ENCODE data around the gene ZNF514. TPM values are rescaled to one million over a fixed set of nuclear protein-coding genes. Genes with fewer than 3 reads are reported as not detected.
"Not testable (repeated sequence)": the region's sequence is repeated elsewhere in the genome, so short reads cannot be mapped to it uniquely, and the experiment has no call there.

ZNF514 gene
- total RNA-seq, 1 donor, result 14.5 TPM

- Histone ChIP-seq H3K9me3 (ENCODE audit: low read depth, low read length) (no peaks in the 10 kb centered on the region), H3K4me2 (ENCODE audit: insufficient read depth, low read length) (no peak overlapping the region), H3K4me1 (ENCODE audit: insufficient read depth, low read length) (no peaks in the 10 kb centered on the region), H3K4me3 (ENCODE audit: insufficient read depth, low read length) (no peak overlapping the region), H3K79me2 (ENCODE audit: insufficient read depth, low read length) (no peaks in the 10 kb centered on the region), H2AFZ (ENCODE audit: low read length) (no peak overlapping the region), H3K27ac (ENCODE audit: low read depth, low read length) (no peak overlapping the region), H4K20me1 (ENCODE audit: insufficient read depth, low read length) (no peaks in the 10 kb centered on the region), H3K27me3 (ENCODE audit: insufficient read depth, low read length) (no peaks in the 10 kb centered on the region), H3K36me3 (ENCODE audit: insufficient read depth, low read length) (peaks cover 75% of the 10 kb centered on the region)
- no peak for TF ChIP-seq CTCF (IDR thresholded peaks at IDR 0.05; ENCODE audit: extremely low read depth, low read depth, low read length)
- no peak for DNase-seq (ENCODE audit: insufficient read length, low spot score, missing footprints)
Observed at GRCh38 chr2:95109260-95109659, 50.4 kb downstream of the ZNF514 start.

GRCh38 chr2:95106081-95106480 is 53.6 kb downstream of the ZNF514 start:
- H2AFZ ChIP-seq (ENCODE audit: low read length), result no peak overlapping the region
- H3K4me2 ChIP-seq (ENCODE audit: insufficient read depth, low read length), result no peak overlapping the region
- H3K4me1 ChIP-seq (ENCODE audit: insufficient read depth, low read length), result no peaks in the 10 kb centered on the region
- no peaks in the 10 kb centered on the region for H3K9me3 ChIP-seq (ENCODE audit: low read depth, low read length)
- H3K4me3 ChIP-seq (ENCODE audit: insufficient read depth, low read length), result no peak overlapping the region
- H3K79me2 ChIP-seq (ENCODE audit: insufficient read depth, low read length), result no peaks in the 10 kb centered on the region
- no peak for DNase-seq (ENCODE audit: insufficient read length, low spot score, missing footprints)
- no peaks in the 10 kb centered on the region for H4K20me1 ChIP-seq (ENCODE audit: insufficient read depth, low read length)
- no peak overlapping the region for H3K27ac ChIP-seq (ENCODE audit: low read depth, low read length)
- H3K36me3 ChIP-seq (ENCODE audit: insufficient read depth, low read length), result peaks cover 91% of the 10 kb centered on the region
- no peak for TF ChIP-seq CTCF (IDR thresholded peaks at IDR 0.05; ENCODE audit: extremely low read depth, low read depth, low read length)
- no peaks in the 10 kb centered on the region for H3K27me3 ChIP-seq (ENCODE audit: insufficient read depth, low read length)

GRCh38 chr2:95104606-95105005 is 55.0 kb downstream of the ZNF514 start:
- DNase-seq (ENCODE audit: insufficient read length, low spot score, missing footprints), result no peak
- no peak overlapping the region for H3K4me3 ChIP-seq (ENCODE audit: insufficient read depth, low read length)
- no peaks in the 10 kb centered on the region for H4K20me1 ChIP-seq (ENCODE audit: insufficient read depth, low read length)
- H3K4me2 ChIP-seq (ENCODE audit: insufficient read depth, low read length), result no peak overlapping the region
- H3K36me3 ChIP-seq (ENCODE audit: insufficient read depth, low read length), result peaks cover 93% of the 10 kb centered on the region
- H3K79me2 ChIP-seq (ENCODE audit: insufficient read depth, low read length), result peaks cover 2% of the 10 kb centered on the region
- no peak overlapping the region for H3K27ac ChIP-seq (ENCODE audit: low read depth, low read length)
- H3K9me3 ChIP-seq (ENCODE audit: low read depth, low read length), result no peaks in the 10 kb centered on the region
- no peak overlapping the region for H2AFZ ChIP-seq (ENCODE audit: low read length)
- H3K27me3 ChIP-seq (ENCODE audit: insufficient read depth, low read length), result no peaks in the 10 kb centered on the region
- no peaks in the 10 kb centered on the region for H3K4me1 ChIP-seq (ENCODE audit: insufficient read depth, low read length)
- no peak for TF ChIP-seq CTCF (IDR thresholded peaks at IDR 0.05; ENCODE audit: extremely low read depth, low read depth, low read length)

DNA sequence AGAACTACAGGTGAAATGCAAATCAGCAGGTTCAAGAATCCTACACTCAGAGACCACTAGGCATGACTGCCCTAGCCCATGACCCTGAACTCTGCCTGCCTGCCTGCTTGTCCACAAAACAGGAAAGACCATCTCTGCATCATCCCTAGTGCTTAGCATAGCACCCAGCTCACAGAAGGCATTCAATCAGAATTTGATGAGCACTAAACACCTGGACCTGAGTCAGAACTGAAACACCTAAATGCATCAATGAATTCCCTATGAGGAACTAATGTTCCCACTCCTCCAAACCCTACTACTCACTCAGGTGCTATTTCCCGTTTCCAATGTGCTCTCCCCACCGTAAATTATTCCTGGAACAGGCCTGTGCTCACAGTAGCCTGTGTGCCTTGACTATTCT is 59.7 kb downstream of the ZNF514 start:
- TF ChIP-seq CTCF (IDR thresholded peaks at IDR 0.05; ENCODE audit: extremely low read depth, low read depth, low read length), result no peak
- Histone ChIP-seq H3K4me2 (ENCODE audit: insufficient read depth, low read length) (no peak overlapping the region), H3K36me3 (ENCODE audit: insufficient read depth, low read length) (peaks cover 58% of the 10 kb centered on the region)

GRCh38 chr2:95098273-95098672 is 61.4 kb downstream of the ZNF514 start:
- H3K79me2 ChIP-seq (ENCODE audit: insufficient read depth, low read length); H3K27me3 ChIP-seq (ENCODE audit: insufficient read depth, low read length); H3K27ac ChIP-seq (ENCODE audit: low read depth, low read length); H3K9me3 ChIP-seq (ENCODE audit: low read depth, low read length); H2AFZ ChIP-seq (ENCODE audit: low read length); H4K20me1 ChIP-seq (ENCODE audit: insufficient read depth, low read length); H3K4me1 ChIP-seq (ENCODE audit: insufficient read depth, low read length); H3K4me2 ChIP-seq (ENCODE audit: insufficient read depth, low read length); DNase-seq (ENCODE audit: insufficient read length, low spot score, missing footprints); H3K4me3 ChIP-seq (ENCODE audit: insufficient read depth, low read length): not testable (repeated sequence)
- peaks cover 42% of the 10 kb centered on the region for H3K36me3 ChIP-seq (ENCODE audit: insufficient read depth, low read length)

More for the DNA sequence above, 59.7 kb downstream of the ZNF514 start:
- no peak for DNase-seq (ENCODE audit: insufficient read length, low spot score, missing footprints)
- Histone ChIP-seq H3K9me3 (ENCODE audit: low read depth, low read length) (no peaks in the 10 kb centered on the region), H3K27ac (ENCODE audit: low read depth, low read length) (no peak overlapping the region), H3K4me1 (ENCODE audit: insufficient read depth, low read length) (no peaks in the 10 kb centered on the region), H3K79me2 (ENCODE audit: insufficient read depth, low read length) (peaks cover 4% of the 10 kb centered on the region), H2AFZ (ENCODE audit: low read length) (no peak overlapping the region), H4K20me1 (ENCODE audit: insufficient read depth, low read length) (no peaks in the 10 kb centered on the region), H3K27me3 (ENCODE audit: insufficient read depth, low read length) (no peaks in the 10 kb centered on the region), H3K4me3 (ENCODE audit: insufficient read depth, low read length) (no peak overlapping the region)
